ENCODE results near the gene SLC29A3. TPM values are rescaled to one million over a fixed set of nuclear protein-coding genes. Genes with fewer than 3 reads are reported as not detected.
"Not testable (repeated sequence)": the region's sequence is repeated elsewhere in the genome, so short reads cannot be mapped to it uniquely, and the experiment has no call there.

The SLC29A3 gene
- total RNA-seq, 1 donor from 2014 or later: 2.5 TPM

GRCh38 chr10:71354776-71355175 lies 35.7 kb downstream of the SLC29A3 start:
- no peak overlapping the region for H3K27ac ChIP-seq
- Mint-ChIP-seq H3K27me3 (ENCODE audit: insufficient read depth, low read depth) (no peaks in the 10 kb centered on the region), H3K36me3 (no peaks in the 10 kb centered on the region), H3K9me3 (no peaks in the 10 kb centered on the region), H3K4me3 (no peak overlapping the region), H3K27ac (peak overlapping the region; percentile 50), H3K4me1 (peaks cover 6% of the 10 kb centered on the region)
- DNase-seq (ENCODE audit: low spot score): no peak
- no peak overlapping the region for H3K4me3 ChIP-seq
- no peaks in the 10 kb centered on the region for H3K36me3 ChIP-seq
- no peak overlapping the region for H3K4me2 ChIP-seq
- H3K9ac ChIP-seq: no peak overlapping the region
- no peaks in the 10 kb centered on the region for H3K9me3 ChIP-seq (ENCODE audit: low read depth)
- no peaks in the 10 kb centered on the region for H3K27me3 ChIP-seq
- H3K79me2 ChIP-seq (ENCODE audit: low read depth): no peaks in the 10 kb centered on the region
- no peaks in the 10 kb centered on the region for H3F3A ChIP-seq (ENCODE audit: low read depth)
- no peak overlapping the region for H2AFZ ChIP-seq (replicated peaks)
- TF ChIP-seq, protein P1, sequence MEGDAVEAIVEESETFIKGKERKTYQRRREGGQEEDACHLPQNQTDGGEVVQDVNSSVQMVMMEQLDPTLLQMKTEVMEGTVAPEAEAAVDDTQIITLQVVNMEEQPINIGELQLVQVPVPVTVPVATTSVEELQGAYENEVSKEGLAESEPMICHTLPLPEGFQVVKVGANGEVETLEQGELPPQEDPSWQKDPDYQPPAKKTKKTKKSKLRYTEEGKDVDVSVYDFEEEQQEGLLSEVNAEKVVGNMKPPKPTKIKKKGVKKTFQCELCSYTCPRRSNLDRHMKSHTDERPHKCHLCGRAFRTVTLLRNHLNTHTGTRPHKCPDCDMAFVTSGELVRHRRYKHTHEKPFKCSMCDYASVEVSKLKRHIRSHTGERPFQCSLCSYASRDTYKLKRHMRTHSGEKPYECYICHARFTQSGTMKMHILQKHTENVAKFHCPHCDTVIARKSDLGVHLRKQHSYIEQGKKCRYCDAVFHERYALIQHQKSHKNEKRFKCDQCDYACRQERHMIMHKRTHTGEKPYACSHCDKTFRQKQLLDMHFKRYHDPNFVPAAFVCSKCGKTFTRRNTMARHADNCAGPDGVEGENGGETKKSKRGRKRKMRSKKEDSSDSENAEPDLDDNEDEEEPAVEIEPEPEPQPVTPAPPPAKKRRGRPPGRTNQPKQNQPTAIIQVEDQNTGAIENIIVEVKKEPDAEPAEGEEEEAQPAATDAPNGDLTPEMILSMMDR (IDR thresholded peaks at IDR 0.05): no peak
- no peak for TF ChIP-seq EZH2 (IDR thresholded peaks at IDR 0.05)
- TF ChIP-seq EZH2phosphoT487 (IDR thresholded peaks at IDR 0.05): no peak
- H3K4me1 ChIP-seq: no peaks in the 10 kb centered on the region
- H4K20me1 ChIP-seq (ENCODE audit: low read depth): no peaks in the 10 kb centered on the region

DNA sequence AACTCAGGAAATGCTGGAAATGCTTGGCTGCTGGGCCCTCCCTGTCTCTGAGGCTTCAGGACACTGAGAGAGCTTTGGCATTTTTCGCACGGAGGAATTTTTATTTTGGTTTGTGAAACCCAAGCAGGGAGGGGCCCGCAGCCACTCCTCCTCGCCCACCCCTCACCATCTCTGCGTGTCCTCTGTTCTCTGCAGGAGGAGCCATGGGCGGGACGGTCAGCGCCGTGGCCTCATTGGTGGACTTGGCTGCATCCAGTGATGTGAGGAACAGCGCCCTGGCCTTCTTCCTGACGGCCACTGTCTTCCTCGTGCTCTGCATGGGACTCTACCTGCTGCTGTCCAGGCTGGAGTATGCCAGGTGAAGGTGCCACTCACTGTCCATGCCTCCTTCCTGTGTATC lies 36.8 kb downstream of the SLC29A3 start:
- Mint-ChIP-seq H3K4me3 (no peak overlapping the region), H3K27ac (no peak overlapping the region), H3K9me3 (no peaks in the 10 kb centered on the region), H3K36me3 (no peaks in the 10 kb centered on the region), H3K27me3 (ENCODE audit: insufficient read depth, low read depth) (no peaks in the 10 kb centered on the region), H3K4me1 (peaks cover 2% of the 10 kb centered on the region)
- no peak overlapping the region for H3K27ac ChIP-seq
- no peak overlapping the region for H3K4me2 ChIP-seq
- H3K9me3 ChIP-seq (ENCODE audit: low read depth): no peaks in the 10 kb centered on the region
- H3K4me3 ChIP-seq: no peak overlapping the region
- H3K36me3 ChIP-seq: no peaks in the 10 kb centered on the region
- no peak for TF ChIP-seq EZH2 (IDR thresholded peaks at IDR 0.05)
- TF ChIP-seq, protein P1 (IDR thresholded peaks at IDR 0.05): no peak
- TF ChIP-seq EZH2phosphoT487 (IDR thresholded peaks at IDR 0.05): no peak
- no peak for DNase-seq (ENCODE audit: low spot score)
- no peaks in the 10 kb centered on the region for H4K20me1 ChIP-seq (ENCODE audit: low read depth)
- no peaks in the 10 kb centered on the region for H3K27me3 ChIP-seq
- H3F3A ChIP-seq (ENCODE audit: low read depth): no peaks in the 10 kb centered on the region
- H3K4me1 ChIP-seq: no peaks in the 10 kb centered on the region
- no peaks in the 10 kb centered on the region for H3K79me2 ChIP-seq (ENCODE audit: low read depth)
- H2AFZ ChIP-seq (replicated peaks): no peak overlapping the region
- no peak overlapping the region for H3K9ac ChIP-seq

DNA sequence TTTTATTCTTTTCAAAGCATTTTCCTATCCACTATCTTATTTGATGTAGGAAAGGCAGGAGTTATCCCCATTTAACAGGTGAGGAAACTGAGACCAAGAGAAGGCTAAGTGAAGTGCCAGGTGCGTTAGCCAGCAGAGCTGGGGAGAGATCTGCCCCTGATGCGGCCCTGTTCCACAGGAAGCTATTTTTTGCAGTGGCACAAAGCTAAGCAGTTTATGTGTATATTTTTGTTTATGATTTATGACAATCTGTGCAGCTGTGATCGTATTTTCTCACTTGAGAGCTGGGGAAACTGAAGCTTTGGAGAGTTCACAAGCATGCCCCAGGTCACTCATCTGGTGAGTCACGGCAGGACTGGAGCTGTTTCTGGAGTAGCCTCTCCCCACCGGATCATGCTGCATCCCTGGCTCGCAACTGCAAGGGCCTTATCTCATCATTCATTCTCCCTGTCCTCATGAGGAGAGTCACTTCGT lies 38.8 kb downstream of the SLC29A3 start:
- Mint-ChIP-seq H3K9me3 (no peaks in the 10 kb centered on the region), H3K4me3 (no peak overlapping the region), H3K27ac (peak overlapping the region; percentile 32), H3K36me3 (peaks cover 7% of the 10 kb centered on the region), H3K27me3 (ENCODE audit: insufficient read depth, low read depth) (no peaks in the 10 kb centered on the region), H3K4me1 (peaks cover 2% of the 10 kb centered on the region)
- H3K4me2 ChIP-seq: no peak overlapping the region
- no peak overlapping the region for H3K9ac ChIP-seq
- H3F3A ChIP-seq (ENCODE audit: low read depth): no peaks in the 10 kb centered on the region
- no peaks in the 10 kb centered on the region for H3K27me3 ChIP-seq
- no peak for TF ChIP-seq EZH2 (IDR thresholded peaks at IDR 0.05)
- no peak for TF ChIP-seq EZH2phosphoT487 (IDR thresholded peaks at IDR 0.05)
- H3K4me3 ChIP-seq: no peak overlapping the region
- H3K27ac ChIP-seq: no peak overlapping the region
- H3K79me2 ChIP-seq (ENCODE audit: low read depth): no peaks in the 10 kb centered on the region
- no peaks in the 10 kb centered on the region for H3K36me3 ChIP-seq
- no peak for DNase-seq (ENCODE audit: low spot score)
- H2AFZ ChIP-seq (replicated peaks): no peak overlapping the region
- H3K4me1 ChIP-seq: no peaks in the 10 kb centered on the region
- H3K9me3 ChIP-seq (ENCODE audit: low read depth): no peaks in the 10 kb centered on the region
- no peaks in the 10 kb centered on the region for H4K20me1 ChIP-seq (ENCODE audit: low read depth)

DNA sequence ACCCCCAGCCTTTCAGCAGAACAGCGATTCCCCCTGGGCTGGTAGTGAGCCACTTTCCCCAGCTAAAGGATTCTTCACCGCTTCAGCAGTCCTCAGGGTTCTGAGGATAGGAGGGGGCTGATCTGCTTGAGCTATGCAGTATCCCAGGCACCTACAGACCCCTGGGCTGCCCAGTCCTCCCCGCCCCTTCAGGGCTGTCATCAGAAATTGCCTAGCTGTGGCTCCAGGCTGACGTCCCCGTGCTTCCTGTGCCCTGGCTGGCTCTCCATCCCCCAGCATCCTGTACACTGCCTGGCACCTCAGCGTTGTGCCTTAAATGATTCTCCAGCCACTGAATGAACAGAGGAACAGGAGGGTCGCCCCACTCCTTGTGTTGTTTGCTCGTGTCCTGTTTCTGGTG lies 39.2 kb downstream of the SLC29A3 start:
- no peak for DNase-seq (ENCODE audit: low spot score)
- Histone ChIP-seq H3K27ac (no peak overlapping the region), H3K36me3 (no peaks in the 10 kb centered on the region), H4K20me1 (ENCODE audit: low read depth) (no peaks in the 10 kb centered on the region), H3K79me2 (ENCODE audit: low read depth) (no peaks in the 10 kb centered on the region), H3F3A (ENCODE audit: low read depth) (no peaks in the 10 kb centered on the region), H2AFZ (replicated peaks) (no peak overlapping the region), H3K9ac (no peak overlapping the region), H3K4me1 (no peaks in the 10 kb centered on the region), H3K4me3 (no peak overlapping the region), H3K9me3 (ENCODE audit: low read depth) (no peaks in the 10 kb centered on the region), H3K27me3 (no peaks in the 10 kb centered on the region), H3K4me2 (no peak overlapping the region)
- no peak overlapping the region for H3K4me3 Mint-ChIP-seq
- H3K4me1 Mint-ChIP-seq: peaks cover 2% of the 10 kb centered on the region
- no peaks in the 10 kb centered on the region for H3K27me3 Mint-ChIP-seq (ENCODE audit: insufficient read depth, low read depth)
- peaks cover 7% of the 10 kb centered on the region for H3K36me3 Mint-ChIP-seq
- peak overlapping the region; percentile 32 for H3K27ac Mint-ChIP-seq
- TF ChIP-seq EZH2phosphoT487 (IDR thresholded peaks at IDR 0.05) (no peak), EZH2 (IDR thresholded peaks at IDR 0.05) (no peak)
- TF ChIP-seq, protein P1 (IDR thresholded peaks at IDR 0.05): no peak
- no peaks in the 10 kb centered on the region for H3K9me3 Mint-ChIP-seq

DNA sequence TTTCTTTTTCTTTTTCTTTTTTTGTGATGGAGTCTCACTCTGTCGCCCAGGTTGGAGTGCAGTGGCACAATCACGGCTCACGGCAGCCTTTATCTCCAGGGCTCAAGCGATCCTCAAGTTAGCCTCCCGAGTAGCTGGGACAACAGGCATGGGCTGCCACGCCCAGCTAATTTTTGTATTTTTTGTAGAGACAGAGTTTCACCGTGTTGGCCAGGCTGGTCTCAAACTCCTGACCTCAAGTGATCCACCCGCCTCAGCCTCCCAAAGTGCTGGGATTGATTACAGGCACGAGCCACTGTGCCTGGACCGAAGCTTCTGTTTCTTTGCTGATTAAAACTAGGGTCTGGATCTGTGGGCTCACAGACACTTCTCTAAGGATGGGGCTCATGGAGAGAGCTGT lies 39.8 kb downstream of the SLC29A3 start:
- H3K27ac ChIP-seq; H3K79me2 ChIP-seq (ENCODE audit: low read depth); H3K4me1 ChIP-seq; H3K27me3 Mint-ChIP-seq (ENCODE audit: insufficient read depth, low read depth); H3K4me3 Mint-ChIP-seq; H3K4me3 ChIP-seq; H3K36me3 ChIP-seq; H3K9me3 Mint-ChIP-seq; H3K4me2 ChIP-seq; H3F3A ChIP-seq (ENCODE audit: low read depth); H3K9ac ChIP-seq; H3K27ac Mint-ChIP-seq; H3K36me3 Mint-ChIP-seq; H3K9me3 ChIP-seq (ENCODE audit: low read depth); H4K20me1 ChIP-seq (ENCODE audit: low read depth); DNase-seq (ENCODE audit: low spot score); H2AFZ ChIP-seq (replicated peaks); H3K27me3 ChIP-seq; H3K4me1 Mint-ChIP-seq: not testable (repeated sequence)

Data from neural progenitor cell (in vitro differentiated cells).